HCT116 (cell line): ENCODE measurements around the gene MACC1. TPM values are rescaled to one million over a fixed set of nuclear protein-coding genes. Genes with fewer than 3 reads are reported as not detected.

Source experiments
- ATAC-seq: fragments of 200-7000 bp; cut with Tn5 transposase; 2 replicates; pipeline ENCODE4 v1.9.1; 2020; ENCODE audit warnings: mild to moderate bottlenecking, moderate library complexity
- BruUV-seq: library from RNA; stranded (reverse); fragments of 400-500 nt; replicated peaks from 2 replicates; lab custom pipeline; 2021; lab: Mats Ljungman, UMichigan
- CTCF ChIA-PET: fragments of 300-600 bp; sonication (Branson Sonifier 250); formaldehyde crosslinking; loops from one replicate; lab custom pipeline; 2021; ENCODE audit warnings: antibody characterized with exemption; lab: Charles Lee
- POLR2A ChIA-PET: fragments of 300-600, 350-600 bp; sonication (Branson Sonifier 250); formaldehyde crosslinking; loops from one replicate; lab custom pipeline; 2021; ENCODE audit warnings: antibody characterized with exemption; lab: Charles Lee
- RAD21 ChIA-PET, 2 experiments: fragments of 300-600 bp; sonication (Branson Sonifier 250); formaldehyde crosslinking; loops; one replicate each; lab custom pipeline; 2023; ENCODE audit warnings: low total read pairs in 2 of 2; ENCODE audit not compliant: uncharacterized antibody in 2 of 2, unreplicated experiment in 2 of 2, low non-redundant PET in 1 of 2; lab: Charles Lee
- DNase-seq: peaks from one replicate; pipeline ENCODE4 v3.0.0-alpha.2; 2010; ENCODE audit warnings: low read depth, low spot score
- H2AFZ ChIP-seq: fragments of 200-600 bp; shearing (Covaris generic), sonication (generic); 2 replicates; pipeline ENCODE4 v1.6.1; 2017; ENCODE audit warnings: low read depth, mixed run types, mixed read lengths, antibody characterized with exemption, low read length; ENCODE audit not compliant: poor library complexity, severe bottlenecking
- H3K27ac ChIP-seq: 2 replicates; pipeline ENCODE4 v1.5.1; 2012; ENCODE audit warnings: low read depth, low read length
- H3K27me3 ChIP-seq: fragments of 200-600 bp; sonication (generic); 2 replicates; pipeline ENCODE4 v1.6.1; 2016; ENCODE audit warnings: mixed run types, low read length, mixed read lengths; ENCODE audit not compliant: insufficient read depth
- H3K36me3 ChIP-seq, 2 experiments: fragments of 200-500 bp in 1 of 2; fragments of 200-600 bp in 1 of 2; sonication (Bioruptor generic) in 1 of 2; sonication (generic) in 1 of 2; 2 replicates each; pipeline versions ENCODE4 v1.5.1 to v1.6.1; 2014 to 2016; ENCODE audit warnings: low read length in 2 of 2, inconsistent platforms in 1 of 2, mixed read lengths in 1 of 2, mixed run types in 1 of 2; ENCODE audit not compliant: insufficient read depth in 2 of 2, control insufficient read depth in 1 of 2
- H3K4me1 ChIP-seq, 2 experiments: fragments of 200-600 bp in 1 of 2; sonication (generic) in 1 of 2; 2 replicates each; pipeline versions ENCODE4 v1.5.1 to v1.6.1; 2012 to 2017; ENCODE audit warnings: low read length in 2 of 2, inconsistent platforms in 1 of 2, mild to moderate bottlenecking in 1 of 2, mixed read lengths in 1 of 2, mixed run types in 1 of 2, moderate library complexity in 1 of 2; ENCODE audit not compliant: insufficient read depth in 2 of 2, control insufficient read depth in 1 of 2
- H3K4me2 ChIP-seq: fragments of 200-600 bp; sonication (generic); 2 replicates; pipeline ENCODE4 v1.6.1; 2017; ENCODE audit warnings: mixed run types, low read length, mixed read lengths
- H3K4me3 ChIP-seq, 2 experiments: fragments of 200-600 bp in 1 of 2; sonication (generic) in 1 of 2; replicated peaks in 1 of 2; 2 replicates each; pipeline ENCODE4 v1.5.1; 2011 to 2016; ENCODE audit warnings: low read length in 2 of 2, control low read depth in 1 of 2, low read depth in 1 of 2, mild to moderate bottlenecking in 1 of 2, mixed read lengths in 1 of 2, mixed run types in 1 of 2
- H3K79me2 ChIP-seq: fragments of 200-600 bp; sonication (generic); 2 replicates; pipeline ENCODE4 v1.6.1; 2017; ENCODE audit warnings: mild to moderate bottlenecking, mixed run types, low read length, moderate library complexity, mixed read lengths; ENCODE audit not compliant: insufficient read depth
- H3K9ac ChIP-seq: fragments of 200-600 bp; sonication (generic); 2 replicates; pipeline ENCODE4 v1.6.1; 2016; ENCODE audit warnings: low read length, mixed read lengths
- H3K9me2 ChIP-seq: fragments of 200-600 bp; sonication (generic), shearing (Covaris generic); 2 replicates; pipeline ENCODE4 v1.6.1; 2017; ENCODE audit warnings: mixed run types, mild to moderate bottlenecking, moderate library complexity; ENCODE audit not compliant: insufficient read depth
- H3K9me3 ChIP-seq, 2 experiments: fragments of 200-500 bp in 1 of 2; fragments of 200-600 bp in 1 of 2; sonication (Bioruptor generic) in 1 of 2; sonication (generic) in 1 of 2; 2 replicates each; pipeline ENCODE4 v1.6.1; 2014 to 2017; ENCODE audit warnings: low read length in 2 of 2, mixed read lengths in 2 of 2, inconsistent platforms in 1 of 2, low read depth in 1 of 2, mild to moderate bottlenecking in 1 of 2, mixed run types in 1 of 2, moderate library complexity in 1 of 2; ENCODE audit not compliant: control insufficient read depth in 1 of 2, insufficient read depth in 1 of 2
- H4K20me1 ChIP-seq: fragments of 200-600 bp; sonication (generic), shearing (Covaris generic); 2 replicates; pipeline ENCODE4 v1.6.1; 2017; ENCODE audit warnings: mixed run types, mild to moderate bottlenecking, moderate library complexity; ENCODE audit not compliant: insufficient read depth
- CEBPB ChIP-seq: IDR thresholded peaks from 2 replicates; pipeline ENCODE4 v1.6.1; 2012; ENCODE audit warnings: low read depth
- EZH2phosphoT487 ChIP-seq: fragments of 200-600 bp; IDR thresholded peaks from 2 replicates; pipeline ENCODE4 v1.6.1; 2018; ENCODE audit warnings: antibody characterized with exemption, borderline replicate concordance
- FOSL1 ChIP-seq: IDR thresholded peaks from 2 replicates; pipeline ENCODE4 v1.6.1; 2012; ENCODE audit warnings: low read depth
- JUND ChIP-seq: IDR thresholded peaks from 2 replicates; pipeline ENCODE4 v1.6.1; 2012
- POLR2A ChIP-seq: IDR thresholded peaks from 2 replicates; pipeline ENCODE4 v1.7.0; 2011; ENCODE audit warnings: borderline replicate concordance; ENCODE audit not compliant: insufficient read depth, insufficient read length; ENCODE audit errors: extremely low read depth
- POLR2AphosphoS5 ChIP-seq: IDR thresholded peaks from 2 replicates; pipeline ENCODE4 v1.6.1; 2011; ENCODE audit warnings: mild to moderate bottlenecking, low read depth, low read length, moderate library complexity
- RAD21 ChIP-seq: IDR thresholded peaks from 2 replicates; pipeline ENCODE4 v1.6.1; 2012; ENCODE audit warnings: low read depth, mild to moderate bottlenecking
- SIN3A ChIP-seq: IDR thresholded peaks from 2 replicates; pipeline ENCODE4 v1.6.1; 2012; ENCODE audit warnings: low read depth
- SP1 ChIP-seq: IDR thresholded peaks from 2 replicates; pipeline ENCODE4 v1.6.1; 2012; ENCODE audit warnings: low read depth
- TCF7L2 ChIP-seq: IDR thresholded peaks from 2 replicates; pipeline ENCODE4 v1.7.0; 2011; ENCODE audit warnings: borderline replicate concordance, inconsistent platforms; ENCODE audit not compliant: insufficient read depth, insufficient read length; ENCODE audit errors: extremely low read depth
- YY1 ChIP-seq: IDR thresholded peaks from 2 replicates; pipeline ENCODE4 v1.6.1; 2011; ENCODE audit warnings: low read length, low read depth, moderate library complexity, mild to moderate bottlenecking; ENCODE audit not compliant: insufficient replicate concordance; ENCODE audit errors: extremely low read depth
- ZBTB33 ChIP-seq: IDR thresholded peaks from 2 replicates; pipeline ENCODE4 v1.6.1; 2011; ENCODE audit warnings: mild to moderate bottlenecking, low read length, moderate library complexity; ENCODE audit not compliant: insufficient replicate concordance; ENCODE audit errors: extremely low read depth
- ZFX ChIP-seq: fragments of 450-650 bp; IDR thresholded peaks from 2 replicates; pipeline ENCODE4 v1.6.1; 2017
- intact Hi-C: fragments of 100-400 bp; cut with micrococcal nuclease; formaldehyde crosslinking; loops from 2 replicates; pipeline ENCODE4 v1.10.0; 2022
- total RNA-seq: library from RNA; stranded (reverse); gene quantifications from one replicate; pipeline ENCODE4 v1.2.1, GENCODE V29; 2021; ENCODE audit not compliant: unreplicated experiment
- TF ChIP-seq, protein P1 (sequence below): IDR thresholded peaks from 2 replicates; pipeline ENCODE4 v1.6.1; 2012; ENCODE audit warnings: low read depth
- TF ChIP-seq, protein P2 (sequence below): IDR thresholded peaks from 2 replicates; pipeline ENCODE4 v1.6.1; 2012

Gene MACC1
- total RNA-seq, 1 experiment from 2014 or later, result 9.8 TPM

DNA sequence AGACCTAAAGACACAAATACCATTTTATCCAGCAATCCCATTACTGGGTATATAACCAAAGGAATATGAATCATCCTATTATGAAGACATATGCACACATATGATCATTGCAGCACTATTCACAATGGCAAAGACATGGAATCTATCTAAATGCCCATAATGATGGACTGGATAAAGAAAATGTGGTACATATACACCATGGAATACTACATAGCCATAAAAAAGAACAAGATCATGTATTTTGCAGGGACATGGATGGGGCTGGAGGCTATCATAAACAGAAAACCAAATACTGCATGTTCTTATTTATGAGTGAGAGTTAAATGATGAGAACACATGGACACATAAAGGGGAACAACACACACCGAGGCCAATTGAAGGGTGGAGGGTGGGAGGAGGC lies 3.8 kb downstream of the MACC1 start:
- RAD21 ChIA-PET, result no interaction called here
- H3K36me3 ChIP-seq, result peaks cover 0 to 18% of the 10 kb centered on the region in 2 experiments; a peak in 1 of 4 replicates
- no TSS peak for BruUV-seq
- POLR2A ChIA-PET, result no interaction called here
- no peak for DNase-seq
- H3K9me2 ChIP-seq, result no peaks in the 10 kb centered on the region
- H3K4me2 ChIP-seq, result no peak overlapping the region
- H2AFZ ChIP-seq, result no peak overlapping the region
- peaks cover 77% of the 10 kb centered on the region for H3K79me2 ChIP-seq
- no peak for TF ChIP-seq FOSL1
- TF ChIP-seq SP1, result no peak
- TF ChIP-seq JUND, result no peak
- no peak for TF ChIP-seq EZH2phosphoT487
- TF ChIP-seq SIN3A, result no peak
- TF ChIP-seq, protein P1, sequence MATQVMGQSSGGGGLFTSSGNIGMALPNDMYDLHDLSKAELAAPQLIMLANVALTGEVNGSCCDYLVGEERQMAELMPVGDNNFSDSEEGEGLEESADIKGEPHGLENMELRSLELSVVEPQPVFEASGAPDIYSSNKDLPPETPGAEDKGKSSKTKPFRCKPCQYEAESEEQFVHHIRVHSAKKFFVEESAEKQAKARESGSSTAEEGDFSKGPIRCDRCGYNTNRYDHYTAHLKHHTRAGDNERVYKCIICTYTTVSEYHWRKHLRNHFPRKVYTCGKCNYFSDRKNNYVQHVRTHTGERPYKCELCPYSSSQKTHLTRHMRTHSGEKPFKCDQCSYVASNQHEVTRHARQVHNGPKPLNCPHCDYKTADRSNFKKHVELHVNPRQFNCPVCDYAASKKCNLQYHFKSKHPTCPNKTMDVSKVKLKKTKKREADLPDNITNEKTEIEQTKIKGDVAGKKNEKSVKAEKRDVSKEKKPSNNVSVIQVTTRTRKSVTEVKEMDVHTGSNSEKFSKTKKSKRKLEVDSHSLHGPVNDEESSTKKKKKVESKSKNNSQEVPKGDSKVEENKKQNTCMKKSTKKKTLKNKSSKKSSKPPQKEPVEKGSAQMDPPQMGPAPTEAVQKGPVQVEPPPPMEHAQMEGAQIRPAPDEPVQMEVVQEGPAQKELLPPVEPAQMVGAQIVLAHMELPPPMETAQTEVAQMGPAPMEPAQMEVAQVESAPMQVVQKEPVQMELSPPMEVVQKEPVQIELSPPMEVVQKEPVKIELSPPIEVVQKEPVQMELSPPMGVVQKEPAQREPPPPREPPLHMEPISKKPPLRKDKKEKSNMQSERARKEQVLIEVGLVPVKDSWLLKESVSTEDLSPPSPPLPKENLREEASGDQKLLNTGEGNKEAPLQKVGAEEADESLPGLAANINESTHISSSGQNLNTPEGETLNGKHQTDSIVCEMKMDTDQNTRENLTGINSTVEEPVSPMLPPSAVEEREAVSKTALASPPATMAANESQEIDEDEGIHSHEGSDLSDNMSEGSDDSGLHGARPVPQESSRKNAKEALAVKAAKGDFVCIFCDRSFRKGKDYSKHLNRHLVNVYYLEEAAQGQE, result no peak
- TF ChIP-seq CEBPB, result no peak
- TF ChIP-seq POLR2AphosphoS5, result no peak
- no peak for TF ChIP-seq RAD21
- TF ChIP-seq, protein P2, sequence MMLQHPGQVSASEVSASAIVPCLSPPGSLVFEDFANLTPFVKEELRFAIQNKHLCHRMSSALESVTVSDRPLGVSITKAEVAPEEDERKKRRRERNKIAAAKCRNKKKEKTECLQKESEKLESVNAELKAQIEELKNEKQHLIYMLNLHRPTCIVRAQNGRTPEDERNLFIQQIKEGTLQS, result no peak
- TF ChIP-seq YY1, result no peak
- TF ChIP-seq ZFX, result no peak
- no peak for TF ChIP-seq TCF7L2
- no peak for TF ChIP-seq POLR2A
- TF ChIP-seq ZBTB33, result no peak
- H3K9ac ChIP-seq, result no peak overlapping the region
- no peak overlapping the region for H3K27ac ChIP-seq
- peaks cover 6 to 9% of the 10 kb centered on the region in 2 experiments; a peak in 2 of 4 replicates for H3K9me3 ChIP-seq
- H3K4me1 ChIP-seq, result peaks cover 8 to 33% of the 10 kb centered on the region in 2 experiments
- H3K27me3 ChIP-seq, result no peaks in the 10 kb centered on the region
- CTCF ChIA-PET, result no interaction called here
- H3K4me3 ChIP-seq, result no peak overlapping the region
- ATAC-seq, result no peak
- intact Hi-C loops, result no loop called here
- no peaks in the 10 kb centered on the region for H4K20me1 ChIP-seq
